AG08396 (cell line): ENCODE measurements around the gene PPP1R3C.
A peak's percentile ranks its signal among the peaks of the same experiment; 100 is the strongest.

Experiments used
- DNase-seq: peaks from one replicate; pipeline ENCODE4 v3.0.0; 2012; ENCODE audit warnings: low spot score, mixed read lengths

The PPP1R3C gene

GRCh38 chr10:91629715-91630549 lies 2.9 kb downstream of the PPP1R3C start:
- no peak for DNase-seq

- DNase-seq, result no peak
Measured at GRCh38 chr10:91628383-91628782, 4.5 kb downstream of the PPP1R3C start.

DNA sequence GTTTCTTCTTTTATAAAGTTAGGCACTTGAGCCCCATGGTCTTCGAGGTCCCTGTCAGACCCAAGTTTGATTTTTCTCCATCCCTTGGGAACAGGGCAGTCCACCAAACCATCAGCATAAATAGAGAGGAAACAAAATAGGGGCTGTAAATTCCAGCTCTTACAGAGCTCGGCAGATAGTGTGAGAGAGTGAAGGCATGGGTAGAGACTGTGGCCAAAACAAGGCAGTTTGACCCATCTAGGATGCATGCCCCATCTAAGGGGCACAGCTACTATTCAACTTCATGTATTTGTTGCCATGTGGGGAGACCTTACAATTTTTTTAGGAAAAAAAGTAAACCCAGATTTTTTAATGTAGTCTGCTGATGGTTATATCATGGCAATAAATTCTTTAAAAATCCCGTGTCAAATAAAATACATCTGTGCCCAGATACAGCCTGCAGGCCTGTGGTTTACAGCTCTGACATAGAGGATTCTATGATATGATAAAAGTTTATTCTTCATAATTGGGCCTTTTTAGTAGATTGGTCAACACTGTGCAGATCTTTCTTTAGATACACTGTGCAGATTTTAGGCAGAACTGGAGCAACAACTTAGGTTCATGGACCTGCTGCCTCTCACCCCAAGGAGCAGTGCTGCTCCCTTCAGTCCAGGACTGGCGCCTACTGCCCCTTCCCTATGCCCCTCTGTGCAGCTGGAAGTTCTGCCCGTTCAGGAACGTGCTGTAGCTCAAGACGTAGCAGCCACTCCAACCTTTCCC lies 5.3 kb downstream of the PPP1R3C start:
- DNase-seq, result no peak

- no peak for DNase-seq
Measured at GRCh38 chr10:91626936-91627335, 5.9 kb downstream of the PPP1R3C start.

GRCh38 chr10:91624633-91625032 lies 8.2 kb downstream of the PPP1R3C start:
- no peak for DNase-seq

DNA sequence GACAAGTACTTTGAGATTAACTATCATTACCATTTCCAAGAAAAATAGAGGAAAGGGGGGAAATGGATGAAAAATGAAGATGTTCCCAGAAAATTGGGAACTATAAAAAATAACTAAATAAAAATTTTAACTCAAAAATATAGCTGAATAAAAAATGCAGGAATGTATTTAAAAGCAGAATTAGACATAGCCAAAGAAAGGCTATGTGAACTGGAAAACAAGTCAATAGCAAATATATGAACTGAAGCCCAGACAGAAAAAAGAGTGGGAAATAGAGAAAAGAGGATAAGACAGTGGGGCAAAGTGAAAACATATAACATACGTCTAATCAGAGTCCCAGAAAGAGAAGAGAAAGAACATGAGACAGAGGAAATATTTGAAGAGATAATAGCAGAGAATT lies 10.3 kb downstream of the PPP1R3C start:
- DNase-seq, result no peak

GRCh38 chr10:91621483-91622113 lies 11.3 kb downstream of the PPP1R3C start:
- no peak for DNase-seq

DNA sequence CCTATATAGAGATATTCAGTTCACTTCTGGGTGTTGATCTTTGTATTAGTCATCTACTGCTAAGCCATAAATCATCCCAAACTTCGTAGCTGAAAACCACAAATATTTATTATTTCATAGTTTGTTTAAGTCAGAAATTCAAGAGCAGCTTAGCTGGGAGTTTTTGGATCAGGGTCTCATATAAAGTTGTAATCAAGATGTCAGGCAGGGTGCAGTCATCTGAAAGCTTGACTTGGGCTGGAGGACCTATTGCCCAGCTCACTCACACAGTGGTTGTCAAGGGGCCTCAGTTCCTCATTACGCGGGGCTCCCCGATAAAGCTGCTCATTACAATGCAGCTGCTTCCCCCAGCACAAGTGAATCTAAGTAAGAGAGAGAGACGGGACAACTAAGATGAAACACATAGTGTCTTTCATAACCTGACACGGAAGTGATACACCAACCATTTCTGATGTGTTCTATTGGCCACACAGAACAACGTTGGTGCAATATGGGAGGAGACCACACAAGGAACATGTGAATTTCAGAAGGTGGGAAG lies 15.7 kb downstream of the PPP1R3C start:
- DNase-seq, result no peak

- no peak for DNase-seq
Measured at GRCh38 chr10:91616137-91616536, 16.7 kb downstream of the PPP1R3C start.

GRCh38 chr10:91614225-91614624 lies 18.6 kb downstream of the PPP1R3C start:
- no peak for DNase-seq

DNA sequence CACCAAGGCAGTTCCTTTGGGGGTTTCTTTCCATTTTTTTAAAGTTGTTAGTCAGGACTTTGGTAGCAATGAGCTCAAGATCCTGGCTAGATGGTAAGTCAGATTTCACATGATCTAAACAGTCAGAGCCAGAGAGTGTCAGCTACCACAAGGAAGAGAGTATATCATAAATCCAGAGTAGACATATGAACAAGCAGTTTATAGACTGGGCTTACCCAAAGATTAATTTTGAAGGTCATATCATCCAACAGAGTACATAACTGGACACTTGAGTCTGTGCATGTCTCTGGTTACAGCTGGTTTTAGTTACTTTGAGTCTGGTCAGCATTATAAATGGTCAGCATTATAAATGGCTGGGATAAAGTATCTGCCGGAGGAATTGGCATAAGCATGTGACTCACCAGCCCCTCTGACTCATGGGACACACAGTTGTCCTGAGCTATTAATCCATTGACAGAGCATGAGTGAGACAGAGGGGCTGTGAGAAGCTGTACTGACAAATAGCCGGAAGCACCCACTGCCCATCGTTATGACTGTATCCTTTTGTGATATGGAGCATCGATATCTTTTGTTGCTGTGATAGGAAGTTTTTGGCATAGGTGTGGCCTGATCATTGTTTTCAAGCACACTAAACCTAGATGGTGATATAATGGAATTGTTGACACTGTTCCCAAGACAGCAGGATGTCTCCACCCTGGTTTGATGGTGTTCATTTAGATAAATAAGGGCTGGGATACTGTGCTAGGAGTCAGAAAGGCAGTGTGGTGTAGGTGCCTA lies 19.3 kb downstream of the PPP1R3C start:
- DNase-seq, result peak; percentile 70

DNA sequence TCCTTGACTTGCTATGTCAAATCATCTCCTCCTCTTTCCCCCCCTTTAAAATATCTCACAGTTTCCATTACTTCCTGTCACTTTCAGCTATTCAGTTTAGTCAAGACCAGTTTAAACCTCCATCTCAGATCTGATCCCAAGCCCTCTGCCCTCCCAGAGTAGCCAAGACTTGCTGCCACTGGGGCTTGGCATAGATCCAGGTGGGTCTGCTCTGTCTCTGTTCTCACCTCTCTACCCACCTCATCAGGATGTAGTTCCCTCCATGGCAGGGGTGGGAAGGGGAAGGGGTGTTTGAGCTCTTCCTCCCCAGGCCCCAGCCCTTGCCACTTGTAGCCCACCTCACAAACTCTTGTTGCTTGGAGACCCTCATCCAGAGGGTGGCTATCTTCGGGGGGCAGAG lies 22.0 kb downstream of the PPP1R3C start:
- no peak for DNase-seq

DNA sequence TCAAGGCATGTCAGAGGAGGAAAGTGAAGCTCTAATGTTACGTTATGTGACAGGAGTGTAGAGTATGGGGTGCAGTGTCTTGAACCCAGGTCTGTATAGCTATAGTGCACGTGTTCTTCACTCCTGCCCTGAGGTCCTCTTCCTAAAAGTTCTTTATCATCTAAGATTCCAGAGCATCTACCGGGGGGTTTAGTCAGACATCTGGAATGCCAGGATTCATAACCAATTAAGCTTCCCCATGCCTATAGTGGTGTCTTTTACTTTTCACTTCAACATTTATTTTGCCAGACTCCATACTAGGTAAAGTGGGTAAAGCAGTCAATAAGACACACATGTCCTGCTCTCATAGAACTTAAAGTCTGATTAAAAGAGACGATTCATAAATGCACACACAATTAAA lies 22.4 kb downstream of the PPP1R3C start:
- no peak for DNase-seq

GRCh38 chr10:91607646-91608403 lies 25.0 kb downstream of the PPP1R3C start:
- no peak for DNase-seq

DNA sequence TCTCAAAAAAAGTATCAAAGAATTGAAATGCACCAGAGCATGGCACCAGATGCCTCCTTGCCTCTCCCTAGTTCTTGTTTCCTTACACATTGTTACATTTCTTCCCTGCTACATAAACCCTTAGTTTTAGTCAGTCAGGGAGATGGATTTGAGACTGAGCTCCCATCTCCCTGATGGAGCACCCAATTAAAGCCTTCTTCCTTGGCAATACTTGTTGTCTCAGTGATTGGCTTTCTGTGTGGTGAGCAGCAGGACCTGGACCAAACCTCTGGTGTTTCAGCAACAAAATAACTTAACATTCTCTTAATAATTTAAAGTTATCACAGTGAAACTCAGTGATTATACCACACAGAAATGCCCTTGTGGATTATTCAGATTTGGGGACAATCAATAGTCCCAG lies 26.9 kb downstream of the PPP1R3C start:
- DNase-seq, result no peak

- no peak for DNase-seq
Measured at GRCh38 chr10:91604553-91605534, 28.0 kb downstream of the PPP1R3C start.

GRCh38 chr10:91603931-91604331 lies 28.9 kb downstream of the PPP1R3C start:
- no peak for DNase-seq

DNA sequence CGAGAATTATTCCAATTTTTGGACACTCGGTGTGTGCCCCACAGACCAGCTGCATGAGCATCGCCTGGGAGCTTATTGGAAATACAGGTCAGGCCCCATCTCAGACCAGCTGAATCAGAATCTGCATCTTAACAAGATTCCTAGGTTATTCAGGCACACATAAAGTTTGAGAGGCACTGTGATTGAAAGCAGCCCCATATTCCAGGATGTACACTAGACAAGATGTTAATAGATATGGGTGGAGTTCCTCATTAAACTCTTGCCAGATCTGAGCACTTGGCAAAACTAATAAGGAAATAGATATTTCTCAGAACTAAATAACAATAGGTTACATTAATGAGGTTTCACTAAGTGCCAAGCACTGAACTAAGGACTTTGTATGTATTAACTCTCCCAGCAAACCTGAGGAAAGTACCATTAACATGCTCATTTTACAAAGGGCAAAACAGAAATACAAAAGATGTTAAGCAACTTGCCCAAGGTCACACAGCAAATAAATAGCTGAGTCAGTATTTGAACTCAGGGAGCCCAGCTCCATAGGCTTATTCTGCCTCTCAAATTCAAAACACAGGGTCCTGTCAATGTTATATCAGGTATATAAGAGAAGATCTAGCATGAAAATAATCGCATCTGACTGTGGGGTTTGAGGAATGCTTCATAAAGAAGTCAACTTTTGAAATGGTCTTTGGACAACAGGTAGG lies 29.9 kb downstream of the PPP1R3C start:
- no peak for DNase-seq

DNA sequence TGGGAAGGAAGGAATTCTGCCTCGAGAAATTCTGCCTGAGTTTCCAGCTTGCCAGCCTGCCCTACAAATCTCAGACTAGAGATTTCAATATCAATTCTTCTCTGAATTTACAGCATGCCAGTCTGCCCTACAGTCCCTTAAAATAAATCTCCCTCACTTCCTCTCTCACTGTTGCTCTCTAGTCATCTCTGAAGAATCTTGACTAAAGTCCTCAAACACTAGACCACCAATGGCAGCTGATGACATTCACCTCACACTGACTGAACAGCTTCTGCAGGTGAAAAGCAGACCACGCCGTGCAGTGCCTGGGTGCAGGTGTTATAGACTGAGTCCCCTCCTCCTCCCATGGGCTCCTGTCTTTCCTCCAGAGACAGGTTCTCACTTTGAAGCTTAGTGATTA lies 30.4 kb downstream of the PPP1R3C start:
- no peak for DNase-seq
